Omental fat pad (tissue), 4 donors: ENCODE results near the gene DMAP1. TPM values are rescaled to one million over a fixed set of nuclear protein-coding genes. Genes with fewer than 3 reads are reported as not detected.

Source experiments
- ATAC-seq: fragments of 150-250 bp; one replicate; pipeline ENCODE4 v1.9.1; 2016; ENCODE audit warnings: mild to moderate bottlenecking, moderate library complexity; ENCODE audit not compliant: low FRiP score
- DNase-seq: peaks from one replicate; pipeline ENCODE4 v3.0.0-alpha.2; 2019; ENCODE audit warnings: low spot score
- CTCF ChIP-seq, 3 donors: fragments of 450-650 bp; IDR thresholded peaks; one replicate each; pipeline ENCODE4 v1.5.1; 2016 to 2017; ENCODE audit warnings: antibody characterized with exemption in 3 of 3, mild to moderate bottlenecking in 3 of 3, moderate library complexity in 2 of 3
- total RNA-seq, 4 donors: library from RNA; depleted of rRNA; stranded (reverse); fragments of >200 nt; gene quantifications; one replicate each; pipeline ENCODE4 v1.1.0, GENCODE V29; 2016

DMAP1 gene
- total RNA-seq, 4 donors from 2014 or later, result 23.2 to 43.5 (median 27.9) TPM

DNA sequence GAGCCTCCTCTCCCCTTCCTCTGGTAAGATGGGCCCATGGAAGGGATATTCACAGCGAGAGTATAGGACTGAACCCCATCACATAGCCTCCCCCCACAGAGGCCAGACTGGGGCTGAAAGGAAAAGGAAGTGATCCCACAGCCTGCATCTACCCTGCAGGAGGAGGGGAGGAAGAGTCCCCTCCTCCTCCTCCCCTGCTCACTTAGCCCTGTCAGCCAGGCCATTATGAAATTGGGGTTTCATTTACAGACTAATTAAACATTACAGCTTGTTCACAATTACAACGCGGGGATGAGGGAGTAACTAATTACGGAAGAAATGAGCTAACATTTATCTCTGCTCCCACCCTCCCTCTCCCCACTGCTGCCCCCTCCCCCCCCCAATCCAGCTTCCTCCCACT lies 25.4 kb downstream of the DMAP1 start:
- DNase-seq (no peak), ATAC-seq (no peak)
- TF ChIP-seq CTCF (IDR thresholded peaks at IDR 0.05), result no peak

GRCh38 chr1:44239331-44239960 lies 26.2 kb downstream of the DMAP1 start:
- DNase-seq (no peak), ATAC-seq (no peak)

GRCh38 chr1:44239961-44240371 lies 26.7 kb downstream of the DMAP1 start:
- DNase-seq (no peak), ATAC-seq (no peak)
- no peak for TF ChIP-seq CTCF (IDR thresholded peaks at IDR 0.05)

More at GRCh38 chr1:44239331-44239960, 26.2 kb downstream of the DMAP1 start:
- no peak for TF ChIP-seq CTCF (IDR thresholded peaks at IDR 0.05)

GRCh38 chr1:44240802-44241671 lies 27.8 kb downstream of the DMAP1 start:
- ATAC-seq (no peak), DNase-seq (no peak)
- TF ChIP-seq CTCF (IDR thresholded peaks at IDR 0.05), result no peak

DNA sequence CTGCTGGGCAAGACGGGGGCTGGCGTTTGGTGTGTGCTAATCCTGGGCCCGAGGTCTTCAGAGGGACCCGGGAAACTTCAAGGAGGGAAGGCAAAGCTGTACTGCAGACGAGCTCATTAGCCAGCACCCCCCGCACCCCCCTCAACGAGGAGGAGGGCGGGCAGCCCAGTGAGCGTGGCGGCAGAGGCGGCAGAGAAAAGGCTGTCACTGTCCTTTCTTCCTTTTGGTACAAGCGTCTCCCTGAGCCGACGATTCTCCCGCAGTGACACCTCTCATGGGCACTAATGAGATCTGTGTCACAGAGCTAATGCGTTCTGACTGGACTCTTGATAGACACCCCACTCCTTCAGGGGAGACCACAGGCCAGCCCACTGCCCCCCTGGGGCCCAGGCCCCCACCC lies 29.5 kb downstream of the DMAP1 start:
- no peak for ATAC-seq
- no peak for TF ChIP-seq CTCF (IDR thresholded peaks at IDR 0.05)
- DNase-seq, result no peak

DNA sequence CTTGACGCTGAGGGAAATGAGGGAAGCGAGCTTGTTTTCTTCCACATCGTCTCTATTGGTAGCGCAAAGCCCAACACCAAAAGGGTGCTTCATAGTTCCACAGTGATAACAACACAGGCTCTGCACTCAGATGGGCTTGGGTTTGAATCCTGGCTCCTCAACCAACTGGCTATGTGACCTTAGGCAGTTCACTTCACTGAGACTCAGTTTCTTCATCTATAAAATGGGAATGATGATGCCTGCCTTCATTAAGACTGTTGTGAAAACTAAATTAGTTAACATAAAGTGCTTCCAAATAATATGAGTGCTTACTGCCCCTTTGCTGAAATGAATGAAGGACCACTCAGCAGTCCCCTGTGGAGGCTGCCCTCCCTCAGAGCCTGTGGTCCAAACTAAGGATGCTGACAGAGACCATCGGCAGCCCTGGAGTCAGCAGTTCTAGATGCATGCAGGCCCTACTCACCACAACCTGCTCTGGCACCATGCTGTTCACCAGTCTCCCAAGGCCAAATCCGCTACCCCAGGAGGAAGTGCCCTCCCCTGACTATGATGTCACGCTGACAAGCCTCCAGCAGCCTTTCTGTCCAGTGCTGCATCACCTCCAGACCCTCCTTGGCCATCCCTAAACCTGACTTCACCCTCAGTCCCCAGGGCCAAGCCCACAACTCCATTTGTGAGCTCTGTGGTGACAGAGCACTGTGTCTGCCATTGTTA lies 30.7 kb downstream of the DMAP1 start:
- ATAC-seq (no peak), DNase-seq (no peak)
- TF ChIP-seq CTCF (IDR thresholded peaks at IDR 0.05), result no peak
